GM12873 (cell line): ENCODE results near the gene SLC9A7.

ENCODE experiments used
- CTCF ChIP-seq: IDR thresholded peaks from 2 replicates; pipeline ENCODE4 v1.5.1; 2012; ENCODE audit warnings: low read depth, mild to moderate bottlenecking, moderate library complexity, low read length, control low read depth; ENCODE audit not compliant: insufficient read depth; ENCODE audit errors: missing control alignments

The SLC9A7 gene

GRCh38 chrX:46634577-46634976 is 124.3 kb downstream of the SLC9A7 start:
- TF ChIP-seq CTCF: no peak

- TF ChIP-seq CTCF: no peak
These were observed 128.8 kb downstream of the SLC9A7 start for GRCh38 chrX:46630141-46630540.

- TF ChIP-seq CTCF: no peak
These were observed 130.2 kb downstream of the SLC9A7 start for GRCh38 chrX:46628460-46629371.

- TF ChIP-seq CTCF: no peak
These were observed 131.1 kb downstream of the SLC9A7 start for GRCh38 chrX:46627711-46628419.

- TF ChIP-seq CTCF: no peak
These were observed 131.9 kb downstream of the SLC9A7 start for GRCh38 chrX:46627062-46627461.

- no peak for TF ChIP-seq CTCF
These were observed 132.4 kb downstream of the SLC9A7 start for GRCh38 chrX:46626566-46626965.

- TF ChIP-seq CTCF: no peak
These were observed 134.7 kb downstream of the SLC9A7 start for GRCh38 chrX:46624090-46624786.
